Activated CD8-positive, alpha-beta memory T cell treated with anti-CD3 and anti-CD28 coated beads for 1 hour (primary cell): Measurements from ENCODE around the gene ANGPTL2.

Source experiments
- DNase-seq, 2 donors: peaks; one replicate each; pipeline ENCODE4 v3.0.0-alpha.2; 2020; ENCODE audit warnings: low read depth in 1 of 2; ENCODE audit errors: extremely low read depth in 1 of 2

Gene ANGPTL2

GRCh38 chr9:127055745-127056402 is 66.6 kb downstream of the ANGPTL2 start:
- no peak for DNase-seq

- no peak for DNase-seq
These were observed 68.5 kb downstream of the ANGPTL2 start for GRCh38 chr9:127053960-127054359.

- no peak for DNase-seq
These were observed 69.2 kb downstream of the ANGPTL2 start for GRCh38 chr9:127053057-127053821.

- no peak for DNase-seq
These were observed 70.4 kb downstream of the ANGPTL2 start for GRCh38 chr9:127051881-127052595.

GRCh38 chr9:127050591-127051001 is 71.8 kb downstream of the ANGPTL2 start:
- no peak for DNase-seq

- DNase-seq: no peak
These were observed 72.3 kb downstream of the ANGPTL2 start for GRCh38 chr9:127050152-127050551.

- no peak for DNase-seq
These were observed 72.9 kb downstream of the ANGPTL2 start for GRCh38 chr9:127049581-127049980.

GRCh38 chr9:127049044-127049443 is 73.4 kb downstream of the ANGPTL2 start:
- no peak for DNase-seq

- no peak for DNase-seq
These were observed 74.5 kb downstream of the ANGPTL2 start for GRCh38 chr9:127047971-127048370.

- no peak for DNase-seq
These were observed 77.3 kb downstream of the ANGPTL2 start for GRCh38 chr9:127045148-127045547.

GRCh38 chr9:127039492-127039891 is 82.9 kb downstream of the ANGPTL2 start:
- no peak for DNase-seq

- DNase-seq: no peak
These were observed 83.9 kb downstream of the ANGPTL2 start for GRCh38 chr9:127038531-127038930.
